ENCODE data around the gene SEC23IP.

- no peak for TF ChIP-seq CTCF (IDR thresholded peaks at IDR 0.05)
- TF ChIP-seq SIN3A (IDR thresholded peaks at IDR 0.05; ENCODE audit: borderline replicate concordance, insufficient read depth, low read depth, low read length), result no peak
- TF ChIP-seq POLR2AphosphoS5 (IDR thresholded peaks at IDR 0.05; ENCODE audit: low read depth, low read length), result no peak
- no peak for TF ChIP-seq TCF7L2 (IDR thresholded peaks at IDR 0.05; ENCODE audit: low read depth, low read length)
Observed at GRCh38 chr10:119991066-119991465, 98.5 kb downstream of the SEC23IP start.
